GM23338 (cell line): ENCODE results near the gene NCR1.
"Not testable (repeated sequence)": the region's sequence is repeated elsewhere in the genome, so short reads cannot be mapped to it uniquely, and the experiment has no call there.

Experiments used
- CREB1 ChIP-seq: fragments of 250-450 bp; sonication (Bioruptor Pico); IDR thresholded peaks from 2 replicates; pipeline ENCODE4 v1.5.0; 2020; ENCODE audit warnings: low read depth, mild to moderate bottlenecking, moderate library complexity
- CTCF ChIP-seq, 2 experiments: fragments of 200-600 bp in 1 of 2; sonication (generic) in 1 of 2; conservative IDR thresholded peaks; 2 replicates each; pipeline versions ENCODE4 v1.5.1 to v1.6.1; 2016 to 2017; ENCODE audit warnings: antibody characterized with exemption in 2 of 2, low read depth in 2 of 2, mild to moderate bottlenecking in 2 of 2, moderate library complexity in 1 of 2
- ETS1 ChIP-seq: IDR thresholded peaks from 2 replicates; pipeline ENCODE4 v1.6.1; 2016; ENCODE audit warnings: antibody characterized with exemption
- EZH2 ChIP-seq: fragments of 200-600 bp; sonication (generic); IDR thresholded peaks from one replicate; pipeline ENCODE4 v1.8.0; 2017; ENCODE audit warnings: antibody characterized with exemption, mild to moderate bottlenecking, low read depth; ENCODE audit not compliant: unreplicated experiment
- EZH2phosphoT487 ChIP-seq: fragments of 200-600 bp; sonication (generic); IDR thresholded peaks from one replicate; pipeline ENCODE4 v1.8.1; 2018; ENCODE audit warnings: antibody characterized with exemption; ENCODE audit not compliant: unreplicated experiment
- JUNB ChIP-seq: IDR thresholded peaks from one replicate; pipeline ENCODE4 v1.6.1; 2016; ENCODE audit warnings: antibody characterized with exemption; ENCODE audit not compliant: unreplicated experiment
- NANOG ChIP-seq: IDR thresholded peaks from 2 replicates; pipeline ENCODE4 v1.6.1; 2016; ENCODE audit warnings: antibody characterized with exemption, borderline replicate concordance
- POLR2AphosphoS5 ChIP-seq: IDR thresholded peaks from 2 replicates; pipeline ENCODE4 v1.6.1; 2016; ENCODE audit warnings: antibody characterized with exemption, low read depth
- REST ChIP-seq: IDR thresholded peaks from one replicate; pipeline ENCODE4 v1.6.1; 2018; ENCODE audit warnings: antibody characterized with exemption; ENCODE audit not compliant: unreplicated experiment
- STAT1 ChIP-seq: IDR thresholded peaks from one replicate; pipeline ENCODE4 v1.6.1; 2016; ENCODE audit warnings: antibody characterized with exemption; ENCODE audit not compliant: unreplicated experiment
- ZNF114 ChIP-seq: fragments of 250-450 bp; sonication (Bioruptor Pico); IDR thresholded peaks from 2 replicates; pipeline ENCODE4 v1.5.0; 2020; ENCODE audit warnings: mild to moderate bottlenecking, moderate library complexity
- ZNF331 ChIP-seq: fragments of 250-450 bp; sonication (Bioruptor Pico); IDR thresholded peaks from 2 replicates; pipeline ENCODE4 v1.5.0; 2020; ENCODE audit warnings: low read depth, mild to moderate bottlenecking, moderate library complexity

- not testable (repeated sequence) for TF ChIP-seq EZH2; CTCF (conservative IDR thresholded peaks at IDR 0.05; ENCODE audit: low read depth in 2 of 2); REST; POLR2AphosphoS5; ZNF331 (CRISPR knock-in tag); JUNB; ZNF114 (CRISPR knock-in tag); CREB1 (CRISPR knock-in tag); EZH2phosphoT487; STAT1; ETS1; NANOG
Measured at GRCh38 chr19:54943772-54944361, 37.9 kb downstream of the NCR1 start.
